H9 (cell line): Measurements from ENCODE around the gene SIN3B. TPM values are rescaled to one million over a fixed set of nuclear protein-coding genes. Genes with fewer than 3 reads are reported as not detected.

Experiments
- DNase-seq: peaks from one replicate; pipeline ENCODE4 v3.0.0-alpha.2; 2017
- H2AFZ ChIP-seq: one replicate; pipeline ENCODE4 v1.6.1; 2013; ENCODE audit warnings: mild to moderate bottlenecking, low read length, control low read depth, moderate library complexity
- H2AK5ac ChIP-seq: 2 replicates; pipeline ENCODE4 v1.6.1; 2013; ENCODE audit warnings: low read length, control low read depth, mixed read lengths; ENCODE audit not compliant: insufficient read length
- H2BK120ac ChIP-seq: one replicate; pipeline ENCODE4 v1.6.1; 2013; ENCODE audit warnings: low read depth, mild to moderate bottlenecking, low read length, control low read depth, inconsistent platforms; ENCODE audit not compliant: poor library complexity, severe bottlenecking
- H2BK12ac ChIP-seq: 2 replicates; pipeline ENCODE4 v1.6.1; 2013; ENCODE audit warnings: low read length, control low read depth, mixed read lengths, low read depth; ENCODE audit not compliant: insufficient read length
- H2BK15ac ChIP-seq: 2 replicates; pipeline ENCODE4 v1.6.1; 2013; ENCODE audit warnings: low read depth, low read length, control low read depth
- H2BK20ac ChIP-seq: one replicate; pipeline ENCODE4 v1.6.1; 2013; ENCODE audit warnings: low read depth, mild to moderate bottlenecking, low read length, control low read depth, inconsistent platforms; ENCODE audit not compliant: poor library complexity, severe bottlenecking
- H2BK5ac ChIP-seq: 2 replicates; pipeline ENCODE4 v1.6.1; 2013; ENCODE audit warnings: low read length, control low read depth, mixed read lengths; ENCODE audit not compliant: insufficient read length
- H3K14ac ChIP-seq: 2 replicates; pipeline ENCODE4 v1.6.1; 2013; ENCODE audit warnings: low read length, control low read depth; ENCODE audit not compliant: insufficient read depth
- H3K18ac ChIP-seq: 2 replicates; pipeline ENCODE4 v1.6.1; 2013; ENCODE audit warnings: low read depth, mild to moderate bottlenecking, mixed read lengths, low read length, control low read depth; ENCODE audit not compliant: insufficient read length
- H3K23ac ChIP-seq: 2 replicates; pipeline ENCODE4 v1.6.1; 2013; ENCODE audit warnings: low read length, control low read depth, mixed read lengths, low read depth; ENCODE audit not compliant: insufficient read length
- H3K23me2 ChIP-seq: 2 replicates; pipeline ENCODE4 v1.6.1; 2013; ENCODE audit warnings: low read depth, mild to moderate bottlenecking, mixed read lengths, low read length, control low read depth; ENCODE audit not compliant: insufficient read length, poor library complexity, severe bottlenecking
- H3K27ac ChIP-seq: 2 replicates; pipeline ENCODE4 v1.5.1; 2013; ENCODE audit warnings: low read length, control low read depth, mixed read lengths, low read depth; ENCODE audit not compliant: insufficient read length
- H3K27me3 ChIP-seq: 2 replicates; pipeline ENCODE4 v1.6.1; 2013; ENCODE audit warnings: low read length, control low read depth, inconsistent platforms; ENCODE audit not compliant: insufficient read depth
- H3K4ac ChIP-seq: 2 replicates; pipeline ENCODE4 v1.6.1; 2013; ENCODE audit warnings: low read depth, mild to moderate bottlenecking, control low read depth, inconsistent platforms, low read length, moderate library complexity
- H3K4me1 ChIP-seq: 2 replicates; pipeline ENCODE4 v1.6.1; 2013; ENCODE audit warnings: low read length, control low read depth, inconsistent platforms; ENCODE audit not compliant: insufficient read depth
- H3K4me2 ChIP-seq: 2 replicates; pipeline ENCODE4 v1.6.1; 2013; ENCODE audit warnings: low read length, control low read depth, mixed read lengths; ENCODE audit not compliant: insufficient read length, insufficient read depth
- H3K56ac ChIP-seq: 2 replicates; pipeline ENCODE4 v1.6.1; 2013; ENCODE audit warnings: low read depth, mild to moderate bottlenecking, mixed read lengths, low read length, control low read depth; ENCODE audit not compliant: insufficient read length
- H3K79me1 ChIP-seq: 2 replicates; pipeline ENCODE4 v1.6.1; 2013; ENCODE audit warnings: low read depth, mild to moderate bottlenecking, moderate library complexity, low read length, control low read depth, inconsistent platforms; ENCODE audit not compliant: insufficient read depth, poor library complexity, severe bottlenecking
- H3K79me2 ChIP-seq: 2 replicates; pipeline ENCODE4 v1.6.1; 2013; ENCODE audit warnings: low read length, control low read depth, inconsistent platforms; ENCODE audit not compliant: insufficient read depth
- H3K9ac ChIP-seq: 2 replicates; pipeline ENCODE4 v1.6.1; 2013; ENCODE audit warnings: low read length, control low read depth, mixed read lengths; ENCODE audit not compliant: insufficient read length; ENCODE audit errors: extremely low read depth
- H3K9me3 ChIP-seq: one replicate; pipeline ENCODE4 v1.6.1; 2013; ENCODE audit warnings: low read depth, low read length, inconsistent platforms; ENCODE audit not compliant: control insufficient read depth
- H3T11ph ChIP-seq: one replicate; pipeline ENCODE4 v1.6.1; 2013; ENCODE audit warnings: mild to moderate bottlenecking, low read length, control low read depth, inconsistent platforms
- H4K20me1 ChIP-seq: one replicate; pipeline ENCODE4 v1.6.1; 2013; ENCODE audit not compliant: control insufficient read depth, insufficient read length, insufficient read depth
- H4K5ac ChIP-seq: 2 replicates; pipeline ENCODE4 v1.6.1; 2013; ENCODE audit warnings: low read depth, mild to moderate bottlenecking, mixed read lengths, low read length, control low read depth; ENCODE audit not compliant: insufficient read length
- H4K8ac ChIP-seq: replicated peaks from 2 replicates; pipeline ENCODE4 v1.6.1; 2013; ENCODE audit warnings: low read length, control low read depth, mixed read lengths, low read depth; ENCODE audit not compliant: insufficient read length
- H4K91ac ChIP-seq: 2 replicates; pipeline ENCODE4 v1.6.1; 2013; ENCODE audit warnings: low read depth, mild to moderate bottlenecking, moderate library complexity, mixed read lengths, low read length, control low read depth; ENCODE audit not compliant: insufficient read length
- H3K27ac Mint-ChIP-seq, 3 experiments: 2 replicates in 2 of 3; 3 replicates in 1 of 3; pipeline ENCODE4 v1.8.0; 2020 to 2021; ENCODE audit warnings: mixed read lengths in 3 of 3, mild to moderate bottlenecking in 1 of 3, moderate library complexity in 1 of 3
- H3K27me3 Mint-ChIP-seq: 2 replicates; pipeline ENCODE4 v1.8.0; 2021; ENCODE audit warnings: low read depth, mild to moderate bottlenecking, moderate library complexity, mixed read lengths
- H3K36me3 Mint-ChIP-seq, 3 experiments: 2 replicates in 2 of 3; 3 replicates in 1 of 3; pipeline ENCODE4 v1.8.0; 2020 to 2021; ENCODE audit warnings: low read depth in 3 of 3, mixed read lengths in 3 of 3; ENCODE audit not compliant: insufficient read depth in 1 of 3
- H3K4me1 Mint-ChIP-seq, 2 experiments: 2 replicates each; pipeline ENCODE4 v1.8.0; 2020; ENCODE audit warnings: mixed read lengths in 2 of 2
- H3K4me3 Mint-ChIP-seq, 2 experiments: 2 replicates in 1 of 2; 3 replicates in 1 of 2; pipeline ENCODE4 v1.8.0; 2020 to 2021; ENCODE audit warnings: mild to moderate bottlenecking in 2 of 2, mixed read lengths in 2 of 2, moderate library complexity in 1 of 2
- H3K9me3 Mint-ChIP-seq, 2 experiments: 2 replicates in 1 of 2; 3 replicates in 1 of 2; pipeline ENCODE4 v1.8.0; 2020; ENCODE audit warnings: mild to moderate bottlenecking in 2 of 2, mixed read lengths in 2 of 2, moderate library complexity in 1 of 2
- CTCF ChIP-seq: fragments of 200-600 bp; sonication (generic); conservative IDR thresholded peaks from 3 replicates; pipeline ENCODE4 v1.8.0; 2021; ENCODE audit warnings: antibody characterized with exemption, mild to moderate bottlenecking
- WGBS: extraction: QIAGEN DNeasy Blood & Tissue Kit; methylation state at CpG from one replicate; pipeline ENCODE4 v1.1.7; 2013; ENCODE audit warnings: missing lambda C conversion rate, low lambda C conversion rate, mixed read lengths; ENCODE audit not compliant: insufficient read length; ENCODE audit errors: extremely low coverage; 5-methylcytosine and 5-hydroxymethylcytosine counted together
- total RNA-seq: library from RNA; stranded (reverse); gene quantifications from 2 replicates; pipeline ENCODE4 v1.2.1, GENCODE V29; 2021

Gene SIN3B
- total RNA-seq, 1 experiment from 2014 or later, result 72.7 TPM

- no peak for TF ChIP-seq CTCF
- Histone ChIP-seq H2BK5ac (no peak overlapping the region), H3K4me1 (no peaks in the 10 kb centered on the region), H3K9ac (no peak overlapping the region), H3K79me1 (no peaks in the 10 kb centered on the region), H3K79me2 (no peaks in the 10 kb centered on the region), H3K4me2 (no peak overlapping the region), H3K18ac (no peak overlapping the region), H3K14ac (no peak overlapping the region), H2BK120ac (no peak overlapping the region), H3K56ac (no peak overlapping the region), H3K23ac (no peak overlapping the region), H3K4ac (no peak overlapping the region), H3K27me3 (no peaks in the 10 kb centered on the region), H2BK15ac (no peak overlapping the region), H3K9me3 (peaks cover 10% of the 10 kb centered on the region), H2AK5ac (no peak overlapping the region), H3T11ph (no peak overlapping the region), H3K23me2 (no peaks in the 10 kb centered on the region), H4K20me1 (no peaks in the 10 kb centered on the region), H2BK20ac (no peak overlapping the region), H2BK12ac (no peak overlapping the region), H4K91ac (no peak overlapping the region), H4K8ac (no peak overlapping the region), H4K5ac (no peak overlapping the region), H2AFZ (no peak overlapping the region), H3K27ac (no peak overlapping the region)
- H3K27ac Mint-ChIP-seq, result no peak overlapping the region
- DNase-seq, result no peak
- H3K36me3 Mint-ChIP-seq, result peaks cover 19 to 25% (median 20%) of the 10 kb centered on the region in 3 experiments
- peaks cover 25 to 29% of the 10 kb centered on the region in 2 experiments for H3K9me3 Mint-ChIP-seq
- peaks cover 5% of the 10 kb centered on the region for H3K27me3 Mint-ChIP-seq
- no CpG with 5 or more reads among the region's 5 CpGs for WGBS
- no peaks in the 10 kb centered on the region for H3K4me1 Mint-ChIP-seq
- H3K4me3 Mint-ChIP-seq, result no peak overlapping the region
Measured at GRCh38 chr19:16885166-16885565, 56.0 kb downstream of the SIN3B start.
